OCI-LY1 (cell line): ENCODE results near the gene SDK2.

Experiments
- H2AFZ ChIP-seq: fragments of 200-600 bp; sonication (generic), shearing (Covaris generic); 2 replicates; pipeline ENCODE4 v1.6.0; 2014; ENCODE audit warnings: antibody characterized with exemption, mild to moderate bottlenecking, low read length
- H3F3A ChIP-seq: fragments of 200-600 bp; sonication (generic), shearing (Covaris generic); 2 replicates; pipeline ENCODE4 v1.6.0; 2014; ENCODE audit warnings: mild to moderate bottlenecking, antibody characterized with exemption, low read length, moderate library complexity; ENCODE audit not compliant: insufficient read depth
- H3K27ac ChIP-seq: fragments of 200-600 bp; sonication (generic); 2 replicates; pipeline ENCODE4 v1.5.1; 2014; ENCODE audit warnings: low read length, mixed run types, mild to moderate bottlenecking, low read depth; ENCODE audit not compliant: poor library complexity, severe bottlenecking
- H3K27me3 ChIP-seq: fragments of 200-600 bp; sonication (generic); 2 replicates; pipeline ENCODE4 v1.6.0; 2014; ENCODE audit warnings: antibody characterized with exemption, mild to moderate bottlenecking, low read length, moderate library complexity; ENCODE audit not compliant: insufficient read depth
- H3K36me3 ChIP-seq: fragments of 200-600 bp; sonication (generic); 2 replicates; pipeline ENCODE4 v1.6.1; 2014; ENCODE audit warnings: mild to moderate bottlenecking, antibody characterized with exemption, low read length, moderate library complexity, mixed read lengths; ENCODE audit not compliant: insufficient read depth
- H3K4me1 ChIP-seq: fragments of 200-600 bp; sonication (generic); 2 replicates; pipeline ENCODE4 v1.5.1; 2014; ENCODE audit warnings: mild to moderate bottlenecking, low read length, moderate library complexity; ENCODE audit not compliant: insufficient read depth, severe bottlenecking
- H3K4me2 ChIP-seq: fragments of 200-600 bp; sonication (generic), shearing (Covaris generic); 2 replicates; pipeline ENCODE4 v1.6.1; 2014; ENCODE audit warnings: low read length
- H3K4me3 ChIP-seq: fragments of 200-600 bp; sonication (generic); 2 replicates; pipeline ENCODE4 v1.5.1; 2014; ENCODE audit warnings: low read length, low read depth, mild to moderate bottlenecking, mixed read lengths; ENCODE audit not compliant: poor library complexity, severe bottlenecking
- H3K79me2 ChIP-seq: fragments of 200-600 bp; shearing (Covaris generic); 2 replicates; pipeline ENCODE4 v1.6.1; 2016; ENCODE audit warnings: mixed run types, low read length, mixed read lengths; ENCODE audit not compliant: insufficient read depth
- H3K9ac ChIP-seq: fragments of 200-600 bp; sonication (generic), shearing (Covaris generic); 2 replicates; pipeline ENCODE4 v1.6.1; 2014; ENCODE audit warnings: mild to moderate bottlenecking, low read length, mixed read lengths
- H3K9me2 ChIP-seq: fragments of 200-600 bp; sonication (generic), shearing (Covaris generic); 2 replicates; pipeline ENCODE4 v1.6.1; 2014; ENCODE audit warnings: low read depth, mild to moderate bottlenecking, low read length, mixed read lengths
- H3K9me3 ChIP-seq: fragments of 200-600 bp; shearing (Covaris generic); 2 replicates; pipeline ENCODE4 v1.6.1; 2014; ENCODE audit warnings: low read length, mixed read lengths
- H4K20me1 ChIP-seq: fragments of 200-600 bp; sonication (generic), shearing (Covaris generic); 2 replicates; pipeline ENCODE4 v1.6.0; 2016; ENCODE audit warnings: mild to moderate bottlenecking, low read length; ENCODE audit not compliant: insufficient read depth
- CTCF ChIP-seq: fragments of 200-600 bp; sonication (generic), shearing (Covaris generic); IDR thresholded peaks from 2 replicates; pipeline ENCODE4 v1.5.1; 2017; ENCODE audit warnings: mild to moderate bottlenecking, antibody characterized with exemption, low read length, moderate library complexity, mixed read lengths
- EZH2 ChIP-seq: fragments of 200-600 bp; sonication (generic), shearing (Covaris generic); IDR thresholded peaks from 2 replicates; pipeline ENCODE4 v1.8.0; 2017; ENCODE audit warnings: borderline replicate concordance, mixed run types, mild to moderate bottlenecking, antibody characterized with exemption, low read length, moderate library complexity, mixed read lengths

The SDK2 gene

GRCh38 chr17:73541561-73541981, 102.7 kb downstream of the SDK2 start:
- H3K79me2 ChIP-seq = no peaks in the 10 kb centered on the region
- peak overlapping the region; percentile 34 for H3K4me3 ChIP-seq
- H3F3A ChIP-seq = no peaks in the 10 kb centered on the region
- H3K9me3 ChIP-seq = no peaks in the 10 kb centered on the region
- H3K9me2 ChIP-seq = no peaks in the 10 kb centered on the region
- no peak overlapping the region for H3K9ac ChIP-seq
- H3K36me3 ChIP-seq = no peaks in the 10 kb centered on the region
- no peaks in the 10 kb centered on the region for H3K27me3 ChIP-seq
- no peak overlapping the region for H3K27ac ChIP-seq
- peak overlapping the region; percentile 54 for H3K4me2 ChIP-seq
- H3K4me1 ChIP-seq = peaks cover 8% of the 10 kb centered on the region
- no peaks in the 10 kb centered on the region for H4K20me1 ChIP-seq
- TF ChIP-seq EZH2 (no peak), CTCF (no peak)
- no peak overlapping the region for H2AFZ ChIP-seq

GRCh38 chr17:73541111-73541510, 103.1 kb downstream of the SDK2 start:
- Histone ChIP-seq H3K27me3 (0 out of 2 replicates have a peak, but pooled peaks cover 2% of the 10 kb centered on the region), H2AFZ (no peak overlapping the region), H4K20me1 (no peaks in the 10 kb centered on the region), H3K79me2 (no peaks in the 10 kb centered on the region), H3K9me3 (no peaks in the 10 kb centered on the region), H3F3A (no peaks in the 10 kb centered on the region), H3K9ac (no peak overlapping the region), H3K27ac (no peak overlapping the region), H3K36me3 (no peaks in the 10 kb centered on the region), H3K9me2 (no peaks in the 10 kb centered on the region), H3K4me2 (peak overlapping the region; percentile 54), H3K4me3 (peak overlapping the region; percentile 34), H3K4me1 (peaks cover 8% of the 10 kb centered on the region)
- TF ChIP-seq EZH2 (no peak), CTCF (no peak)

GRCh38 chr17:73539166-73539565, 105.1 kb downstream of the SDK2 start:
- H2AFZ ChIP-seq = no peak overlapping the region
- no peak overlapping the region for H3K4me3 ChIP-seq
- H3K4me1 ChIP-seq = peaks cover 8% of the 10 kb centered on the region
- H3K79me2 ChIP-seq = no peaks in the 10 kb centered on the region
- H3K9ac ChIP-seq = no peak overlapping the region
- H3K9me3 ChIP-seq = no peaks in the 10 kb centered on the region
- TF ChIP-seq EZH2 (no peak), CTCF (no peak)
- H3K9me2 ChIP-seq = no peaks in the 10 kb centered on the region
- H3K4me2 ChIP-seq = no peak overlapping the region
- no peaks in the 10 kb centered on the region for H3K36me3 ChIP-seq
- no peak overlapping the region for H3K27ac ChIP-seq
- no peaks in the 10 kb centered on the region for H3F3A ChIP-seq
- no peaks in the 10 kb centered on the region for H4K20me1 ChIP-seq
- 0 out of 2 replicates have a peak, but pooled peaks cover 3% of the 10 kb centered on the region for H3K27me3 ChIP-seq
